ENCODE data around the gene GK2. TPM values are rescaled to one million over a fixed set of nuclear protein-coding genes. Genes with fewer than 3 reads are reported as not detected.

GK2 gene
- total RNA-seq, 3 donors from 2014 or later (not counting 1 experiment from before 2014, with no cell fraction given), result not detected

- H3K36me3 ChIP-seq (ENCODE audit: control insufficient read depth, insufficient read depth, low read length), result no peaks in the 10 kb centered on the region
- 100% methylated on average over 1 of the region's 1 CpG for WGBS (ENCODE audit: insufficient coverage)
- H3K9me3 ChIP-seq (ENCODE audit: control insufficient read depth, insufficient read depth, low read length), result no peaks in the 10 kb centered on the region
- TF ChIP-seq, protein P1, sequence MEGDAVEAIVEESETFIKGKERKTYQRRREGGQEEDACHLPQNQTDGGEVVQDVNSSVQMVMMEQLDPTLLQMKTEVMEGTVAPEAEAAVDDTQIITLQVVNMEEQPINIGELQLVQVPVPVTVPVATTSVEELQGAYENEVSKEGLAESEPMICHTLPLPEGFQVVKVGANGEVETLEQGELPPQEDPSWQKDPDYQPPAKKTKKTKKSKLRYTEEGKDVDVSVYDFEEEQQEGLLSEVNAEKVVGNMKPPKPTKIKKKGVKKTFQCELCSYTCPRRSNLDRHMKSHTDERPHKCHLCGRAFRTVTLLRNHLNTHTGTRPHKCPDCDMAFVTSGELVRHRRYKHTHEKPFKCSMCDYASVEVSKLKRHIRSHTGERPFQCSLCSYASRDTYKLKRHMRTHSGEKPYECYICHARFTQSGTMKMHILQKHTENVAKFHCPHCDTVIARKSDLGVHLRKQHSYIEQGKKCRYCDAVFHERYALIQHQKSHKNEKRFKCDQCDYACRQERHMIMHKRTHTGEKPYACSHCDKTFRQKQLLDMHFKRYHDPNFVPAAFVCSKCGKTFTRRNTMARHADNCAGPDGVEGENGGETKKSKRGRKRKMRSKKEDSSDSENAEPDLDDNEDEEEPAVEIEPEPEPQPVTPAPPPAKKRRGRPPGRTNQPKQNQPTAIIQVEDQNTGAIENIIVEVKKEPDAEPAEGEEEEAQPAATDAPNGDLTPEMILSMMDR (IDR thresholded peaks at IDR 0.05), result no peak
- Mint-ChIP-seq H3K27ac (no peak overlapping the region), H3K27me3 (ENCODE audit: low read depth in 2 of 2) (no peaks in the 10 kb centered on the region), H3K4me3 (no peak overlapping the region), H3K36me3 (no peaks in the 10 kb centered on the region), H3K4me1 (no peaks in the 10 kb centered on the region), H3K9me3 (peaks cover 12% of the 10 kb centered on the region in 2 donors)
- DNase-seq (no peak), ATAC-seq (no peak)
- H3K4me3 ChIP-seq (ENCODE audit: low read length), result no peak overlapping the region
- no peak overlapping the region for H3K27ac ChIP-seq (ENCODE audit: low read length)
- intact Hi-C loops (cut with micrococcal nuclease), result no loop called here
- no peaks in the 10 kb centered on the region for H3K27me3 ChIP-seq (ENCODE audit: control insufficient read depth, insufficient read depth, low read length)
- no peaks in the 10 kb centered on the region for H3K4me1 ChIP-seq (ENCODE audit: control insufficient read depth, insufficient read depth, low read length)
These were observed 4.7 kb downstream of the GK2 start for GRCh38 chr4:79403356-79403755.

DNA sequence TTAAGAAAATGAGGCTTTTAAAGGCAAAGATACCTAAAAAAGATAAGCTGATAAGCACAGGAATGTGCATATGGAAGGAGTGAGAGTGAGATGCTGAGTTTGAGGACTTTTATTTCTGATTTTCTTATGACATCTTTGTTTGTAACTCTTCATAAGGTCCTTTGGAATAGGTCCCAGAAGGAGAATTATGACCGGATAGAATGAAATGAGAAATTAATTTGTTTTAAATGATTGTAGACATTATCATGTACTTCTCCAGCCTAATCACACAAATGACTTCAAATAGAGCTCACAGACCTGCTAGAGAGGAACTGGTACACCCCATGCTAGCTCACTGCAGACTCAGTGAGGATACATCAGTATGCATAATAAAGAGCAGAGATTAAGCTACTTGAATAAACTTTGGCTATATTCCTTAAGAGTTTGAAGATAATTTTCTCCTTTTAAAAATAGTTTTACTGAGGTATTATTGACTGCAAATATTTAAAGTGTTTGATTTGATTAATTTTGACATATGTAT lies 5.6 kb downstream of the GK2 start:
- H3K4me3 ChIP-seq (ENCODE audit: low read length), result no peak overlapping the region
- H3K9me3 Mint-ChIP-seq, result peaks cover 10 to 16% of the 10 kb centered on the region in 2 donors
- H3K27ac ChIP-seq (ENCODE audit: low read length), result no peak overlapping the region
- no peak overlapping the region for H3K27ac Mint-ChIP-seq
- no peaks in the 10 kb centered on the region for H3K36me3 Mint-ChIP-seq
- no peak for ATAC-seq
- TF ChIP-seq, protein P1 (IDR thresholded peaks at IDR 0.05), result no peak
- DNase-seq, result no peak
- H3K27me3 Mint-ChIP-seq (ENCODE audit: low read depth in 2 of 2), result no peaks in the 10 kb centered on the region
- intact Hi-C loops (cut with micrococcal nuclease), result no loop called here
- no peaks in the 10 kb centered on the region for H3K4me1 ChIP-seq (ENCODE audit: control insufficient read depth, insufficient read depth, low read length)
- H3K27me3 ChIP-seq (ENCODE audit: control insufficient read depth, insufficient read depth, low read length), result no peaks in the 10 kb centered on the region
- H3K36me3 ChIP-seq (ENCODE audit: control insufficient read depth, insufficient read depth, low read length), result no peaks in the 10 kb centered on the region
- H3K4me3 Mint-ChIP-seq, result no peak overlapping the region
- H3K4me1 Mint-ChIP-seq, result no peaks in the 10 kb centered on the region
- no peaks in the 10 kb centered on the region for H3K9me3 ChIP-seq (ENCODE audit: control insufficient read depth, insufficient read depth, low read length)
- 100% methylated on average over 1 of the region's 1 CpG for whole genome bisulfite sequencing (ENCODE audit: insufficient coverage)

DNA sequence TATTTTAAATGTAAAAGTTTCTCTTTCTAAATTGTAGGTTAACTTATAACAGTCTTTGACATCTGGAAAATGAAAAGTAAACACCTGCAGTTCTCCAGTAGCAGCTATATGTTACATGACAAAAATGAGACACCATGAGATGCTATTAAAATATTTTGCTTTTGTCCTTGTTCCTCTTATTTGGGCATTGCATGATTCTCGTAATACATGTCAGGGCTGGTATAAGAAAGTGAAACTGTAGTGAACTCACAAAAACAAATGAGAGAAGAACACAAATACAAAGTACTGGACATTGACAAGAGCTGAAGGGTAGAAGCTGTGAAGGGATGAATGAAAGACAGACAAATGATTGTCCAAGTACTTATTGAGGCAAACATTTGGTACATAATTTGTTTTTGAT lies 9.0 kb downstream of the GK2 start:
- ATAC-seq (no peak), DNase-seq (no peak)
- no peaks in the 10 kb centered on the region for H3K4me1 Mint-ChIP-seq
- no peaks in the 10 kb centered on the region for H3K27me3 Mint-ChIP-seq (ENCODE audit: low read depth in 2 of 2)
- Histone ChIP-seq H3K4me1 (ENCODE audit: control insufficient read depth, insufficient read depth, low read length) (no peaks in the 10 kb centered on the region), H3K9me3 (ENCODE audit: control insufficient read depth, insufficient read depth, low read length) (no peaks in the 10 kb centered on the region), H3K4me3 (ENCODE audit: low read length) (no peak overlapping the region), H3K36me3 (ENCODE audit: control insufficient read depth, insufficient read depth, low read length) (no peaks in the 10 kb centered on the region), H3K27me3 (ENCODE audit: control insufficient read depth, insufficient read depth, low read length) (no peaks in the 10 kb centered on the region), H3K27ac (ENCODE audit: low read length) (no peak overlapping the region)
- H3K9me3 Mint-ChIP-seq, result peaks cover 8 to 12% of the 10 kb centered on the region in 2 donors
- intact Hi-C loops (cut with micrococcal nuclease), result no loop called here
- no CpG with 5 or more reads among the region's 1 CpG for WGBS (ENCODE audit: insufficient coverage)
- no peak overlapping the region for H3K4me3 Mint-ChIP-seq
- H3K27ac Mint-ChIP-seq, result no peak overlapping the region
- TF ChIP-seq, protein P1 (IDR thresholded peaks at IDR 0.05), result no peak
- no peaks in the 10 kb centered on the region for H3K36me3 Mint-ChIP-seq

GRCh38 chr4:79397951-79398350 lies 10.1 kb downstream of the GK2 start:
- ATAC-seq, result no peak
- Mint-ChIP-seq H3K27me3 (ENCODE audit: low read depth in 2 of 2) (no peaks in the 10 kb centered on the region), H3K9me3 (peaks cover 7 to 9% of the 10 kb centered on the region in 2 donors), H3K27ac (no peak overlapping the region), H3K4me3 (no peak overlapping the region), H3K36me3 (no peaks in the 10 kb centered on the region), H3K4me1 (no peaks in the 10 kb centered on the region)
- no peak overlapping the region for H3K4me3 ChIP-seq (ENCODE audit: low read length)
- H3K9me3 ChIP-seq (ENCODE audit: control insufficient read depth, insufficient read depth, low read length), result no peaks in the 10 kb centered on the region
- no peak overlapping the region for H3K27ac ChIP-seq (ENCODE audit: low read length)
- DNase-seq, result no peak
- H3K36me3 ChIP-seq (ENCODE audit: control insufficient read depth, insufficient read depth, low read length), result no peaks in the 10 kb centered on the region
- no peaks in the 10 kb centered on the region for H3K4me1 ChIP-seq (ENCODE audit: control insufficient read depth, insufficient read depth, low read length)
- TF ChIP-seq, protein P1 (IDR thresholded peaks at IDR 0.05), result no peak
- 80% methylated on average over 5 of the region's 5 CpGs for WGBS (ENCODE audit: insufficient coverage)
- no peaks in the 10 kb centered on the region for H3K27me3 ChIP-seq (ENCODE audit: control insufficient read depth, insufficient read depth, low read length)
- intact Hi-C loops (cut with micrococcal nuclease), result no loop called here

Data from natural killer cell (primary cell).